ENCODE measurements around the gene EDN3.

EDN3 gene

GRCh38 chr20:59276938-59277337, 23.5 kb upstream of the EDN3 start:
- TF ChIP-seq POLR2A (IDR thresholded peaks at IDR 0.05; ENCODE audit: low read depth, low read length) = no peak
- DNase-seq (ENCODE audit: insufficient read length) = no peak
- FAIRE-seq = no peak

GRCh38 chr20:59284470-59284869, 15.9 kb upstream of the EDN3 start:
- FAIRE-seq (no peak), DNase-seq (ENCODE audit: insufficient read length) (no peak)
- TF ChIP-seq TAF1 (IDR thresholded peaks at IDR 0.05; ENCODE audit: borderline replicate concordance, low read depth, low read length) = no peak
- no peak for TF ChIP-seq POLR2AphosphoS5 (IDR thresholded peaks at IDR 0.05; ENCODE audit: low read depth, low read length)
- TF ChIP-seq POLR2A (IDR thresholded peaks at IDR 0.05; ENCODE audit: low read depth, low read length) = no peak

DNA sequence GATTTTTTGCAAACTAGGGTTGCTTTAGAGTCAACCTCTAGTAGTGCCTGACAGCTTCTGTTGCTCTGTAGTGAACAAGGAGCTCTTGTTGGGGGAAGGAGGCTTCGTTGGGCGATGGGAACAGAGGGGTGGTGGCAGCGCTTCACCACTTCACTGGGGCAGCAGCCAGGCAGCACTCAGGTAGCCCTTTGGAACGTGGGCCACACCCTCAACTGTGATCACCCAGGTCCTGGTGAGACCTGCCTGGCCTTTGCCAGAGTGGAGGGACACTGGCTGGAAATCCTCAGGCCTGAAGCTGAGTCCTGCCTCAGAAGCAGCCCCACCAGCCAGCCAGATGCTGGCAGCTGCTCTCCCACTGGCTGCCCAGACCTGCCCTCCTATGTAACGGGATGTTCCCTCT, 10.4 kb upstream of the EDN3 start:
- DNase-seq (ENCODE audit: insufficient read length) (no peak), FAIRE-seq (no peak)
- TF ChIP-seq POLR2AphosphoS5 (IDR thresholded peaks at IDR 0.05; ENCODE audit: low read depth, low read length) (no peak), TAF1 (IDR thresholded peaks at IDR 0.05; ENCODE audit: borderline replicate concordance, low read depth, low read length) (no peak), POLR2A (IDR thresholded peaks at IDR 0.05; ENCODE audit: low read depth, low read length) (no peak)

- TF ChIP-seq POLR2A (IDR thresholded peaks at IDR 0.05; ENCODE audit: low read depth, low read length) (no peak), POLR2AphosphoS5 (IDR thresholded peaks at IDR 0.05; ENCODE audit: low read depth, low read length) (no peak), TAF1 (IDR thresholded peaks at IDR 0.05; ENCODE audit: borderline replicate concordance, low read depth, low read length) (no peak)
- DNase-seq (ENCODE audit: insufficient read length) (no peak), FAIRE-seq (no peak)
Measured at GRCh38 chr20:59291740-59292383, 8.5 kb upstream of the EDN3 start.

- FAIRE-seq = no peak
- DNase-seq (ENCODE audit: insufficient read length) = no peak
- TF ChIP-seq POLR2A (IDR thresholded peaks at IDR 0.05; ENCODE audit: low read depth, low read length) (no peak), TAF1 (IDR thresholded peaks at IDR 0.05; ENCODE audit: borderline replicate concordance, low read depth, low read length) (no peak), POLR2AphosphoS5 (IDR thresholded peaks at IDR 0.05; ENCODE audit: low read depth, low read length) (no peak)
Measured at GRCh38 chr20:59295531-59295930, 4.9 kb upstream of the EDN3 start.

DNA sequence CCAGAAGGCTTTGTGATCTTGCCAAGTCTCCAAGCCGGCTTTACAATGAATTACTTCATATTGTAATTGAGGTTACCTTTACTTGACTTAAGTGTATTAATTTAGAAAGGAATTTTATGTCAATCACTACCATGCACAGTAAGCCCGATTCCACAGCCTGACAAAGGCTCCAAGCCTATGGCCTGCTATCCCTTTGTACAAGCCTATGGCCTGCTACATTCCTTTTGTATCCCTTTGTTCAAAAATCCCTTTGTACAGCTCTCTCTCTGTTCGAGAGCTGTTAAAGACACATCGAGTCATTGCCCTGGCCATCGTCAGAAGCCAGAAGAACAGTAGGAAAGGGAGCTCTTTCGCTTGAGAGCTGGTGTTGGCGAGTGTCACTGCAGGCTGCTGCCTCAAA, 2.7 kb upstream of the EDN3 start:
- DNase-seq (ENCODE audit: insufficient read length) (no peak), FAIRE-seq (no peak)
- TF ChIP-seq POLR2A (IDR thresholded peaks at IDR 0.05; ENCODE audit: low read depth, low read length) (no peak), TAF1 (IDR thresholded peaks at IDR 0.05; ENCODE audit: borderline replicate concordance, low read depth, low read length) (no peak), POLR2AphosphoS5 (IDR thresholded peaks at IDR 0.05; ENCODE audit: low read depth, low read length) (no peak)

- no peak for TF ChIP-seq POLR2AphosphoS5 (IDR thresholded peaks at IDR 0.05; ENCODE audit: low read depth, low read length)
- TF ChIP-seq POLR2A (IDR thresholded peaks at IDR 0.05; ENCODE audit: low read depth, low read length) = no peak
- no peak for TF ChIP-seq TAF1 (IDR thresholded peaks at IDR 0.05; ENCODE audit: borderline replicate concordance, low read depth, low read length)
- FAIRE-seq = no peak
- no peak for DNase-seq (ENCODE audit: insufficient read length)
Measured at GRCh38 chr20:59299945-59300332, 472 bp upstream of the EDN3 start.

DNA sequence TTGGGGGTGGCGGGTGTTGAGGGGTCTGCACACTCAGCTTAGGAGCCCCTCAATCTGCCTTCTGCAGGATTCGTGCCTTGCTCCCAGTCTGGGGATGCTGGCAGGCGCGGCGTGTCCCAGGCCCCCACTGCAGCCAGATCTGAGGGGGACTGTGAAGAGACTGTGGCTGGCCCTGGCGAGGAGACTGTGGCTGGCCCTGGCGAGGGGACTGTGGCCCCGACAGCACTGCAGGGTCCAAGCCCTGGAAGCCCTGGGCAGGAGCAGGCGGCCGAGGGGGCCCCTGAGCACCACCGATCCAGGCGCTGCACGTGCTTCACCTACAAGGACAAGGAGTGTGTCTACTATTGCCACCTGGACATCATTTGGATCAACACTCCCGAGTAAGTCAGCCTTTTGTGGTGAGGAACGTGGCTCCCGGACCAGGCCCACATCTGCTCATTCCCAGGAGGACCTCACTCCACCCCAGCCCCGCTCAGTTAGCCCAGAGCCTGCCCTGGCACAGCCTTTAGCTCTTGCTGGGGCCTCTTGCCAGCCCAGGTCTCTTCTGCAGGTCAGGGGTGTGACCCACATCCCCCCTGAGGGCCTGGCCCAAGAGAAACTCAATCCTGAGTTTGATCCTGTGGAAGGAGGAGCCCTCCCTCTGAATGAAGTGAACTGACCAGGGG, 1.1 kb downstream of the EDN3 start:
- FAIRE-seq = no peak
- no peak for DNase-seq (ENCODE audit: insufficient read length)
- TF ChIP-seq POLR2AphosphoS5 (IDR thresholded peaks at IDR 0.05; ENCODE audit: low read depth, low read length) = no peak
- no peak for TF ChIP-seq POLR2A (IDR thresholded peaks at IDR 0.05; ENCODE audit: low read depth, low read length)
- no peak for TF ChIP-seq TAF1 (IDR thresholded peaks at IDR 0.05; ENCODE audit: borderline replicate concordance, low read depth, low read length)

DNA sequence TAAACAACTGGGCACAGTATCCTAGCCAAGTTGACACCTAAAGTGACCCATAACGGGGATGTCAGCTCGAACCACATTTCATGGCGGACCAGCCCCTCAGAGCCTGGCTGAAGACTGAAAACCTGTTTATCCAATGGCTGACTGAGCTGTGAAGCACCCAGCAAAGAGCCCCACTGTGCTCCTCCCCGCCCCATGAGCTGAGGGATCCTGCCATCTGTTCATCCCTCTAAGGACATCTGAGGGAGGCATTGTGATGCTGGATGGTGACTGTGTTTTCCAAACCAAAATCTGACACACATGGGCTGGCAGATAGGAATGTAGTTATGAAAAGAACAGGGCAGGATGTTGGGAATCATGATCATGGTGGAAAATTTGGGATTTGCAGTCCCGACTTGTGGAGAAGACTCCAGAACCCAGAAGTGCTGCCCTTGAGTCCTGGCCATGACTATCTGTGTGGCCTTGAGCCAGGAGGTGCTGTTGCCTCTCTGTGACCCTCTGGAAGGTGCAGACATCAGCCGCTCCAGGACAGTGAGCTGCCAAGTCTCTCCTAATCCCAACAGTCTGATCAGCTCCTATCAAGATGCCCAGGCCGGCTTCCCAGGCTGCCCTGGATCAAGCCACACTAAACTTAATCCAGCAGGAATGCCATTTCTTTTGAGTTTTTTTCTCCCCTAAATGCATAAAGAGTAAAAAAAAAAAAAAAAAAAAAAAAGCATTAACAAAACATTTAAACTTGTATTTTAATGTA, 5.7 kb downstream of the EDN3 start:
- DNase-seq (ENCODE audit: insufficient read length) (no peak), FAIRE-seq (no peak)
- TF ChIP-seq POLR2A (IDR thresholded peaks at IDR 0.05; ENCODE audit: low read depth, low read length) = no peak
- TF ChIP-seq POLR2AphosphoS5 (IDR thresholded peaks at IDR 0.05; ENCODE audit: low read depth, low read length) = no peak
- TF ChIP-seq TAF1 (IDR thresholded peaks at IDR 0.05; ENCODE audit: borderline replicate concordance, low read depth, low read length) = no peak

- DNase-seq (ENCODE audit: insufficient read length) (no peak), FAIRE-seq (no peak)
- TF ChIP-seq POLR2AphosphoS5 (IDR thresholded peaks at IDR 0.05; ENCODE audit: low read depth, low read length) (no peak), TAF1 (IDR thresholded peaks at IDR 0.05; ENCODE audit: borderline replicate concordance, low read depth, low read length) (no peak), POLR2A (IDR thresholded peaks at IDR 0.05; ENCODE audit: low read depth, low read length) (no peak)
Measured at GRCh38 chr20:59307270-59307669, 6.9 kb downstream of the EDN3 start.

DNA sequence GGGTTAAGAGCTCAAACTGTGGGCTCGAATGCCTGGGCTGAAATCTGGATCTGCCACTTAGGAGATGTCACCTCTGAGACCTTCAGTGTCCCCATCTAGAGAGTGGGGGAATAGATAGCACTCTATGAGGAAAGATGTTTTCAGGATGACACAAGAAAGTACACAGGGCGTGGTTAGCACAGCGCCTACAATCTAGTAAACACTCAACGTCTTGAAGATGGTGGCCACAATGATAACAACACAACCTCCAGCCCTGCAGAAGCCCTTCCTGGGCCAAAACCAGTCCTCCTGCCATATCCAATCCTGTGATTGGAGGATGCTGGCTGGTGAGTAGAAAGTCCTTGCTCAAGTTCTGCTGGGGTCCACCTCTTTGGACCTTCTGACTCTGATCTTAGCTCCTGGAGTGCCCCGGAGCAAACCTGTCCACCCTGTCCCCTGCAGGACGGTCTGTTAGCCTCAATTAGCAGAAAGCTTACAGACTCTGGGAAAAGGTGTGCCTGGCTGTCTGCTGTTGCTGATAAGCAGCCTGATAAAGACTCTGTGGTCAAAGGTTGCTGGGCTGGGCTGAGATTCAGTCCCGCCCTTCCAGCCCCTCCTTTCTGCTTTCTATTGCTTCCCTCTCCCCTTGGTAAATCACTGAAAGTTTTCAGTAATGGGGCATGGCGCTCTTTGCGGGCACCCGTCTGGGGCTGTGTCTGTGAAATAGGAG, 8.2 kb downstream of the EDN3 start:
- FAIRE-seq = no peak
- no peak for TF ChIP-seq POLR2A (IDR thresholded peaks at IDR 0.05; ENCODE audit: low read depth, low read length)
- TF ChIP-seq POLR2AphosphoS5 (IDR thresholded peaks at IDR 0.05; ENCODE audit: low read depth, low read length) = no peak
- no peak for TF ChIP-seq TAF1 (IDR thresholded peaks at IDR 0.05; ENCODE audit: borderline replicate concordance, low read depth, low read length)
- DNase-seq (ENCODE audit: insufficient read length) = no peak

Measured in GM12892 (cell line).